Keratinocyte (primary cell): Measurements from ENCODE around the gene SRD5A2. TPM values are rescaled to one million over a fixed set of nuclear protein-coding genes. Genes with fewer than 3 reads are reported as not detected.

ENCODE experiments used
- DNase-seq: peaks from one replicate; pipeline ENCODE4 v3.0.0-alpha.2; 2011; ENCODE audit warnings: low read depth, missing footprints, low spot score
- FAIRE-seq: peaks from 2 replicates; lab custom pipeline; 2011; peaks lifted over from hg19 to GRCh38; lab: Jason Lieb, UNC
- H2AFZ ChIP-seq: 2 replicates; pipeline ENCODE4 v1.6.0; 2012; ENCODE audit warnings: low read length, control low read depth, inconsistent platforms; ENCODE audit not compliant: control insufficient read depth
- H3K27ac ChIP-seq: 2 replicates; pipeline ENCODE4 v1.5.1; 2011; ENCODE audit warnings: low read length; ENCODE audit not compliant: control insufficient read depth, insufficient read depth
- H3K27me3 ChIP-seq: 3 replicates; pipeline ENCODE4 v1.6.0; 2011; ENCODE audit warnings: low read length; ENCODE audit not compliant: control insufficient read depth, insufficient read depth; ENCODE audit errors: extremely low read depth
- H3K36me3 ChIP-seq, 2 experiments: 2 replicates in 1 of 2; 3 replicates in 1 of 2; pipeline ENCODE4 v1.5.1; 2011; ENCODE audit warnings: low read length in 2 of 2, mild to moderate bottlenecking in 1 of 2; ENCODE audit not compliant: control insufficient read depth in 2 of 2, insufficient read depth in 2 of 2; ENCODE audit errors: extremely low read depth in 1 of 2
- H3K4me1 ChIP-seq: 3 replicates; pipeline ENCODE4 v1.5.1; 2011; ENCODE audit warnings: low read length; ENCODE audit not compliant: control insufficient read depth, insufficient read depth; ENCODE audit errors: extremely low read depth
- H3K4me2 ChIP-seq: 3 replicates; pipeline ENCODE4 v1.6.0; 2011; ENCODE audit warnings: low read depth, low read length; ENCODE audit not compliant: control insufficient read depth, insufficient read depth; ENCODE audit errors: extremely low read depth
- H3K4me3 ChIP-seq, 3 experiments: fragments of 200-600 bp in 1 of 3; sonication (generic) in 1 of 3; 2 replicates in 2 of 3; 3 replicates in 1 of 3; pipeline ENCODE4 v1.5.1; 2011 to 2016; ENCODE audit warnings: low read length in 3 of 3, mild to moderate bottlenecking in 3 of 3, control low read depth in 2 of 3, inconsistent platforms in 1 of 3, low read depth in 1 of 3, mixed read lengths in 1 of 3, mixed run types in 1 of 3, moderate library complexity in 1 of 3; ENCODE audit not compliant: control insufficient read depth in 2 of 3, insufficient read depth in 2 of 3; ENCODE audit errors: extremely low read depth in 1 of 3
- H3K79me2 ChIP-seq: 2 replicates; pipeline ENCODE4 v1.6.0; 2012; ENCODE audit warnings: low read length; ENCODE audit not compliant: control insufficient read depth, insufficient read depth
- H3K9ac ChIP-seq: 3 replicates; pipeline ENCODE4 v1.6.0; 2011; ENCODE audit warnings: low read length; ENCODE audit not compliant: control insufficient read depth, insufficient read depth; ENCODE audit errors: extremely low read depth
- H3K9me1 ChIP-seq: 3 replicates; pipeline ENCODE4 v1.6.0; 2011; ENCODE audit warnings: low read length; ENCODE audit not compliant: control insufficient read depth, insufficient read depth; ENCODE audit errors: extremely low read depth
- H3K9me3 ChIP-seq: 2 replicates; pipeline ENCODE4 v1.5.1; 2012; ENCODE audit warnings: low read depth, low read length; ENCODE audit not compliant: control insufficient read depth
- H4K20me1 ChIP-seq: 3 replicates; pipeline ENCODE4 v1.6.0; 2011; ENCODE audit warnings: low read length; ENCODE audit not compliant: control insufficient read depth, insufficient read depth; ENCODE audit errors: extremely low read depth
- CTCF ChIP-seq, 3 experiments: IDR thresholded peaks in 1 of 3; conservative IDR thresholded peaks in 1 of 3; optimal IDR thresholded peaks in 1 of 3; 2 replicates in 2 of 3; 3 replicates in 1 of 3; pipeline versions ENCODE3 to v1.5.1; 2011; ENCODE audit warnings: low read length in 3 of 3, mild to moderate bottlenecking in 3 of 3, moderate library complexity in 2 of 3, control low read depth in 1 of 3, inconsistent platforms in 1 of 3; ENCODE audit not compliant: insufficient read depth in 2 of 3; ENCODE audit errors: extremely low read depth in 1 of 3
- EZH2 ChIP-seq: IDR thresholded peaks from one replicate; pipeline ENCODE4 v1.6.1; 2012; ENCODE audit warnings: inconsistent platforms, mild to moderate bottlenecking, low read length, moderate library complexity
- dilution Hi-C: fragments of 300-500 bp; cut with MboI; formaldehyde crosslinking; loops from one replicate; pipeline ENCODE4 v1.7.0; 2020; ENCODE audit warnings: low sequenced_read_pairs; ENCODE audit not compliant: extremely low pct_ligation_motif_present
- polyA plus RNA-seq, 5 experiments: library from polyadenylated mRNA; depleted of rRNA in 3 of 5; stranded (reverse) in 3 of 5; stranded (forward) in 1 of 5; unstranded in 1 of 5; fragments of >200 nt; gene quantifications; 1 replicate in 1 of 5; 2 replicates in 3 of 5; 3 replicates in 1 of 5; pipeline versions ENCODE4 v1.2.1 to v1.2.3, GENCODE V29; 2011 to 2012; ENCODE audit warnings: missing spikeins in 2 of 5, low read depth in 1 of 5, low replicate concordance in 1 of 5

SRD5A2 gene
- polyA plus RNA-seq, 1 donor (not counting 4 experiments of a cell fraction or from before 2014, with no cell fraction given), result 0.04 TPM

- dilution Hi-C loops, result no loop called here
- DNase-seq (no peak), FAIRE-seq (no peak)
- no peaks in the 10 kb centered on the region for H3K9me1 ChIP-seq
- H3K4me2 ChIP-seq, result no peak overlapping the region
- no peaks in the 10 kb centered on the region for H3K36me3 ChIP-seq
- no peak overlapping the region for H3K4me3 ChIP-seq
- no peak overlapping the region for H3K9ac ChIP-seq
- H3K4me1 ChIP-seq, result no peaks in the 10 kb centered on the region
- H3K79me2 ChIP-seq, result no peaks in the 10 kb centered on the region
- H4K20me1 ChIP-seq, result no peaks in the 10 kb centered on the region
- TF ChIP-seq EZH2 (no peak), CTCF (optimal IDR thresholded peaks at IDR 0.05 in 1 of 3, IDR thresholded peaks at IDR 0.05 in 1 of 3, conservative IDR thresholded peaks at IDR 0.05 in 1 of 3; ENCODE audit: extremely low read depth in 1 of 3, insufficient read depth in 2 of 3, low read length in 3 of 3) (no peak)
- H3K27me3 ChIP-seq, result peaks cover 3% of the 10 kb centered on the region
- H3K9me3 ChIP-seq, result no peaks in the 10 kb centered on the region
- H3K27ac ChIP-seq, result no peak overlapping the region
- no peak overlapping the region for H2AFZ ChIP-seq
Observed at GRCh38 chr2:31547485-31547884, 33.3 kb downstream of the SRD5A2 start.

- TF ChIP-seq CTCF (optimal IDR thresholded peaks at IDR 0.05 in 1 of 3, IDR thresholded peaks at IDR 0.05 in 1 of 3, conservative IDR thresholded peaks at IDR 0.05 in 1 of 3; ENCODE audit: extremely low read depth in 1 of 3, insufficient read depth in 2 of 3, low read length in 3 of 3) (no peak), EZH2 (no peak)
- dilution Hi-C loops, result no loop called here
- no peaks in the 10 kb centered on the region for H3K9me3 ChIP-seq
- DNase-seq (no peak), FAIRE-seq (no peak)
- peaks cover 4% of the 10 kb centered on the region for H3K27me3 ChIP-seq
- no peaks in the 10 kb centered on the region for H3K4me1 ChIP-seq
- no peak overlapping the region for H3K27ac ChIP-seq
- no peak overlapping the region for H3K4me3 ChIP-seq
- H3K4me2 ChIP-seq, result no peak overlapping the region
- no peaks in the 10 kb centered on the region for H4K20me1 ChIP-seq
- no peaks in the 10 kb centered on the region for H3K9me1 ChIP-seq
- no peaks in the 10 kb centered on the region for H3K36me3 ChIP-seq
- H3K79me2 ChIP-seq, result no peaks in the 10 kb centered on the region
- H3K9ac ChIP-seq, result no peak overlapping the region
- H2AFZ ChIP-seq, result no peak overlapping the region
Observed at GRCh38 chr2:31541853-31542252, 38.9 kb downstream of the SRD5A2 start.
